ENCODE results near the gene KRT34.

The KRT34 gene

GRCh38 chr17:41333098-41333497 lies 49.0 kb downstream of the KRT34 start:
- TF ChIP-seq, protein P1, sequence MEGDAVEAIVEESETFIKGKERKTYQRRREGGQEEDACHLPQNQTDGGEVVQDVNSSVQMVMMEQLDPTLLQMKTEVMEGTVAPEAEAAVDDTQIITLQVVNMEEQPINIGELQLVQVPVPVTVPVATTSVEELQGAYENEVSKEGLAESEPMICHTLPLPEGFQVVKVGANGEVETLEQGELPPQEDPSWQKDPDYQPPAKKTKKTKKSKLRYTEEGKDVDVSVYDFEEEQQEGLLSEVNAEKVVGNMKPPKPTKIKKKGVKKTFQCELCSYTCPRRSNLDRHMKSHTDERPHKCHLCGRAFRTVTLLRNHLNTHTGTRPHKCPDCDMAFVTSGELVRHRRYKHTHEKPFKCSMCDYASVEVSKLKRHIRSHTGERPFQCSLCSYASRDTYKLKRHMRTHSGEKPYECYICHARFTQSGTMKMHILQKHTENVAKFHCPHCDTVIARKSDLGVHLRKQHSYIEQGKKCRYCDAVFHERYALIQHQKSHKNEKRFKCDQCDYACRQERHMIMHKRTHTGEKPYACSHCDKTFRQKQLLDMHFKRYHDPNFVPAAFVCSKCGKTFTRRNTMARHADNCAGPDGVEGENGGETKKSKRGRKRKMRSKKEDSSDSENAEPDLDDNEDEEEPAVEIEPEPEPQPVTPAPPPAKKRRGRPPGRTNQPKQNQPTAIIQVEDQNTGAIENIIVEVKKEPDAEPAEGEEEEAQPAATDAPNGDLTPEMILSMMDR (conservative IDR thresholded peaks at IDR 0.05; ENCODE audit: low read depth, low read length), result no peak
- no peak overlapping the region for H3K4me3 ChIP-seq (ENCODE audit: low read length)
- no peak for DNase-seq (ENCODE audit: low read depth)

DNA sequence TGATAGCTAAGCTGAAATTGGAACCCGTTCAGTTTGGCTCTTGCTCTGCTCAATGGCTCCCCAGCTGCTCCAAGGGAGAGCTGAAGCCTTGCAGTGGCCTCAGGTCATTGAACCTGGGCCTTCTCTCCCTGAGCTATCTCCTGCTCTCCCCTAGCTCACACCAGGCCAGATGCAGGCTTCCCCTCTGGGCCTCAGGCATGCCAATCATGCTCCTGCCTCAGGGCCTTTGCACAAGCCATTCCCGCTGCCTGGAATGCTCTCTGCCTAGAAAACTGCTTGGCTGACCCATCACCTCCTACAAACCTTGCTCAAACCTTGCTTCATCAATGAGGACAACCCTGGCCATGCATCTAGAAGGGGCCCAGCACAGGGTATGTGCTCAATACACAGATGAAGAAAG lies 49.9 kb downstream of the KRT34 start:
- no peak for DNase-seq (ENCODE audit: low read depth)
- TF ChIP-seq, protein P1 (conservative IDR thresholded peaks at IDR 0.05; ENCODE audit: low read depth, low read length), result no peak
- H3K4me3 ChIP-seq (ENCODE audit: low read length), result no peak overlapping the region

DNA sequence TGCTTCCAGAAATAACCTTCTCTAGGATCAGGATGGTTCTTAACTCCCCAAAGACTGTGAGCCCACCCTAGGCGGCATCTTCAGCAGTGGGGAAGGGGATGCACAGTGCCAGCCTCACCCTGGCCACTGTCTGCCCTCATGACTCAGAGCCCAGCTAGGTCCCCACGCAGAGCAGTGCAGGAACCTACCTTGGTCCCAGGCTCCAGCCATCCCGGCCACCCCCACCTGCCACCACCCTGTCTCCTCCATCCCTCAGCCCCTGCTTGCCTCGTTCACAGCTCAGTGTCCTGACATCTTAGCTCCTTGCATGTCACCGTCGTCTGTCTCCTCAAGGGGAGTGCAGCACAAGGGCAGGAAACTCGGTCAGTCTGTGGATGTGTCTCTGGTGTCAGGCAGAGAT lies 50.5 kb downstream of the KRT34 start:
- H3K4me3 ChIP-seq (ENCODE audit: low read length), result no peak overlapping the region
- TF ChIP-seq, protein P1 (conservative IDR thresholded peaks at IDR 0.05; ENCODE audit: low read depth, low read length), result no peak
- no peak for DNase-seq (ENCODE audit: low read depth)

GRCh38 chr17:41329279-41329948 lies 52.7 kb downstream of the KRT34 start:
- TF ChIP-seq, protein P1 (conservative IDR thresholded peaks at IDR 0.05; ENCODE audit: low read depth, low read length), result peak; percentile 93
- H3K4me3 ChIP-seq (ENCODE audit: low read length), result no peak overlapping the region
- DNase-seq (ENCODE audit: low read depth), result no peak

DNA sequence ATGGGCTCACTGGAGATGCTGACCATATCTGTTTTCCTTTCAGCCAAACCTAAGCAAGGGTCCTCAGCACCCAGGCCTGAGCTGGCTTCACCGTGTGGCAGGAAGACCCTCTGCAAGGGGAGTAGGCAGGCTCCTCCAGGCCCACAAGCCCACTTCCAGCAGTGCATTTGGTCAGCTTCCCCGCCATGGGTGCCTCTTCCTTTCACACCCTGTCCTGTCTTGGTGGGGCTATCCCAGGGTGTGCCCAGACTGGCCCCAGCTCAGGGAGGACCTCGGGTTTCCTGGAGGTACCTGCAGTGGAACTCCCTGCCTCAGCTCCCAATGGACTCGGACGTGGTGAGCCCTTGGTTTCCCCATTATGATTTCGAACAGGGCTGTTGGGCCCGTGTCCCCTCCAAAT lies 53.9 kb downstream of the KRT34 start:
- no peak for DNase-seq (ENCODE audit: low read depth)
- H3K4me3 ChIP-seq (ENCODE audit: low read length), result no peak overlapping the region
- TF ChIP-seq, protein P1 (conservative IDR thresholded peaks at IDR 0.05; ENCODE audit: low read depth, low read length), result no peak

Data from retinal pigment epithelial cell (primary cell).